Mucosa of stomach (tissue), 1 donor: Measurements from ENCODE around the gene TMEM171.

Experiments used
- H3K27me3 ChIP-seq: one replicate; pipeline ENCODE4 v1.7.0; 2013; ENCODE audit warnings: mild to moderate bottlenecking, low read length; ENCODE audit not compliant: control insufficient read depth, insufficient read depth
- H3K36me3 ChIP-seq: one replicate; pipeline ENCODE4 v1.7.0; 2013; ENCODE audit warnings: low read length; ENCODE audit not compliant: control insufficient read depth, insufficient read depth
- H3K4me1 ChIP-seq: one replicate; pipeline ENCODE4 v1.7.0; 2013; ENCODE audit warnings: mild to moderate bottlenecking, low read length; ENCODE audit not compliant: control insufficient read depth, insufficient read depth
- H3K4me3 ChIP-seq: one replicate; pipeline ENCODE4 v1.7.0; 2013; ENCODE audit warnings: low read length
- H3K9ac ChIP-seq: one replicate; pipeline ENCODE4 v1.7.0; 2013; ENCODE audit warnings: mild to moderate bottlenecking, low read length, moderate library complexity
- H3K9me3 ChIP-seq: one replicate; pipeline ENCODE4 v1.7.0; 2013; ENCODE audit warnings: mild to moderate bottlenecking, low read length, moderate library complexity; ENCODE audit not compliant: control insufficient read depth
- donor health status: Pancreatic carcinoma.

TMEM171 gene

DNA sequence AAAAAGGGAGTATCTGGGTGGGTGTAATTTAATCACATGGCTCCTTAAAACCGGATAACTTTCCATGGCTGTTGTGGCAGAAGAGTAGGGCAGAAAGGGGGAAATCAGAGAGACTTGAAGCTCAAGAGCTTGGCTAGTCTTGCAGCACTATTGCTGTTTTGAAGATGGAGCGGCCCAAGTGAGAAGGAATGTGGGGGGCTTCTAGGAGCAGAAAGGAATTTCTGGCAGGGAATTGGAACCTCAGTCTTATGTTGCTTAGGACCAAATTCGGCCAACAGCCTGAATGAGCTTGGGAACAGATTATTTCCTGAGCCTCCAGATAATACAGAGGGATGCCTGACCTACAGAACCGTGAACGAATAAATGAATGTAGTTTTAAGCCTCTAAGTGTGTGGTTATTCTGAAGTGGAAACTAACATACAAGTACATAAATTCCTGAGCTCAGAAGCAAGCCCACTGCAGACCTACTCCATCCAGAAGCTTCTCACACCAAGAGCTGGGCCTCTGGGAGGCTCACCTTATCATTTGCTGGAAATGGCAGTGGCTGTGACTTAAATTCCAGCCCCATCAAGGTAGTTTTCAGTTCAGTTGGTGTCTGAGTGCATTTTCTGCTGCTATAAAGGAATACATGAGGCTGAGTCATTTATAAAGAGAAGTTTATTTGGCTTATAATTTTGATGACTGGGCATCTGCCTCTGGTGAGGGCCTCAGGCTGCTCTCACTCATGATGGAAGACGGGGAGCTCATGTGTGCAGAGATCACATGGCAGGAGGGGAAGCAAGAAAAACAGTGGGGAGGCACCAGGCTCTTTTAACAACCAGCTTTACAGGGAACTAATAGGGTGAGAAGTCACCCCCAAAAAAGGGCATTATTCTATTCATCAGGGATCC, 37.3 kb downstream of the TMEM171 start:
- Histone ChIP-seq H3K27me3 (peaks cover 4% of the 10 kb centered on the region), H3K9me3 (no peaks in the 10 kb centered on the region), H3K4me1 (peaks cover under 1% of the 10 kb centered on the region), H3K9ac (no peak overlapping the region), H3K36me3 (no peaks in the 10 kb centered on the region), H3K4me3 (no peak overlapping the region)

DNA sequence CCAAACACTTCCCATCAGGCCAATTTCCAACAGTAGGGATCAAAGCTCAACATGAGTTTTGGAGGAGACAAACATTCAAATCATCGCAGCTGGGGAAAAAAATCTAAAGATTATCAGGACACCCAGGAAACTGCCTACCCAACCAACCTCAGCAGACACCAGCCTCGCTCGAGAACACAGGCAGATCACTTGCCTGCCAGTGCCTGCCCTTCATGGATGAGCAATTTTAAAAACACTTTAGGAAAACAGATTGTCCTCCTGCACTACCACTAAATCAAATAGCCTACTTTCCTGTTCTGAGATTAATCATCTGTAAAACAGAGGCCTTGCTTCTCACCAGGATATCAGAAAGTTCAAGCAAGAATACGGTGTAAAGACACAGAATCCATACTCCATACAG, 37.9 kb downstream of the TMEM171 start:
- H3K4me3 ChIP-seq: no peak overlapping the region
- no peaks in the 10 kb centered on the region for H3K9me3 ChIP-seq
- no peaks in the 10 kb centered on the region for H3K4me1 ChIP-seq
- H3K27me3 ChIP-seq: peaks cover 4% of the 10 kb centered on the region
- no peak overlapping the region for H3K9ac ChIP-seq
- no peaks in the 10 kb centered on the region for H3K36me3 ChIP-seq

DNA sequence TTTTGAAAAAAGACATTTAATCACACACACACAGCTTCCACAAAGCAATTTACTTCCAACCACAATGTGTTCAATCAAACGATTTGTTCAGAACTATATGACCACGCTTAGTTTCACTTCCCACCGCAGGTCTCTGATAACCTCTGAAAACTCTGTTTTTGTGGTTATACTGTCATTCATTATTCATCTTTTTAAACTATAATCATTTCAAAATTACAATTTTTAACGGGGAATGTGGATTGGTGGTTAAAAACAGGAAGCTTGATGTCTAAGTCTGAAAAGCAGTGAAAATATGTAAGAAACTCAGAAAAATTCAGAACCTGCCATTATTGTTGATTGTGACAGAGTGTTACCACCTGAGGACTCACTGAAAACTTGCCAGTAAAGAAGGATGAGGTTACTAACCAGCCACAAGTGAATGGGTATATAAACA, 39.9 kb downstream of the TMEM171 start:
- Histone ChIP-seq H3K9ac (no peak overlapping the region), H3K4me3 (no peak overlapping the region), H3K9me3 (no peaks in the 10 kb centered on the region), H3K4me1 (no peaks in the 10 kb centered on the region), H3K27me3 (peaks cover 4% of the 10 kb centered on the region), H3K36me3 (no peaks in the 10 kb centered on the region)

- H3K27me3 ChIP-seq: peaks cover 5% of the 10 kb centered on the region
- no peaks in the 10 kb centered on the region for H3K4me1 ChIP-seq
- no peak overlapping the region for H3K9ac ChIP-seq
- no peak overlapping the region for H3K4me3 ChIP-seq
- H3K36me3 ChIP-seq: no peaks in the 10 kb centered on the region
- no peaks in the 10 kb centered on the region for H3K9me3 ChIP-seq
These were observed 50.1 kb downstream of the TMEM171 start for GRCh38 chr5:73170522-73170921.

GRCh38 chr5:73171495-73171894, 51.1 kb downstream of the TMEM171 start:
- Histone ChIP-seq H3K27me3 (peaks cover 5% of the 10 kb centered on the region), H3K9me3 (no peaks in the 10 kb centered on the region), H3K36me3 (no peaks in the 10 kb centered on the region), H3K4me1 (no peaks in the 10 kb centered on the region), H3K9ac (no peak overlapping the region), H3K4me3 (no peak overlapping the region)

DNA sequence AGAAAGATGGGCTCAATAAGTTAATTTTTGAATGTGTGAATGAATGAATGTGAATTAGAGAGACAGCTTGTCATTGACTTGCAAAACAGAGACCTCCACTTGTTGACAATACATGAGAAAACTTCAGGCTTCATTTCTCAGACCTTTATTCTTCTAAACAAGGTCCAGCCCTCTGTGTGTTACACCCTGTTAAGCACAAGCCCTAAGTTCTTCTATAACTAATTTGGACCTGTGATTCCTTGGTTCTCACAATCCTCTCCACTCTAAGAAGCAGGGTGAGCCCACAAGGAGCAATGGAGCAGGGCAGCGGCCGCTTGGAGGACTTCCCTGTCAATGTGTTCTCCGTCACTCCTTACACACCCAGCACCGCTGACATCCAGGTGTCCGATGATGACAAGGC, 52.6 kb downstream of the TMEM171 start, which contains the start of gene TMEM174:
Gene TMEM174, plus strand, starts transcription at position 243 of the 400 bp plus-strand sequence. Its CDS starts 51 bp downstream, at position 294.
- H3K4me3 ChIP-seq: no peak within 1 kb of the TSS
- no peaks in the 10 kb centered on the region for H3K36me3 ChIP-seq
- no peak within 1 kb of the TSS for H3K9ac ChIP-seq
- H3K4me1 ChIP-seq: no peaks in the 10 kb centered on the region
- no peaks in the 10 kb centered on the region for H3K9me3 ChIP-seq
- H3K27me3 ChIP-seq: peaks cover 5% of the 10 kb centered on the region

DNA sequence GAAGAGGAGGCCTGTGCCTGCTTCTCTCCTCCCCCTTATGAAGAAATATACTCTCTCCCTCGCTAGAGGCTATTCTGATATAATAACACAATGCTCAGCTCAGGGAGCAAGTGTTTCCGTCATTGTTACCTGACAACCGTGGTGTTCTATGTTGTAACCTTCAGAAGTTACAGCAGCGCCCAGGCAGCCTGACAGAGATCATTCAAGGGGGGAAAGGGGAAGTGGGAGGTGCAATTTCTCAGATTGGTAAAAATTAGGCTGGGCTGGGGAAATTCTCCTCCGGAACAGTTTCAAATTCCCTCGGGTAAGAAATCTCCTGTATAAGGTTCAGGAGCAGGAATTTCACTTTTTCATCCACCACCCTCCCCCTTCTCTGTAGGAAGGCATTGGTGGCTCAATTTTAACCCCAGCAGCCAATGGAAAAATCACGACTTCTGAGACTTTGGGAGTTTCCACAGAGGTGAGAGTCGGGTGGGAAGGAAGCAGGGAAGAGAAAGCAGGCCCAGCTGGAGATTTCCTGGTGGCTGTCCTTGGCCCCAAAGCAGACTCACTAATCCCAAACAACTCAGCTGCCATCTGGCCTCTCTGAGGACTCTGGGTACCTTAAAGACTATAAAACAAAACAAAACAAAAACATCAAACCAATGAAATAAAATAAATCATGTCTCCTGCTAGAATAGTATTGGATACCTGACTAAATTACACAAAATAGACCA, 53.9 kb downstream of the TMEM171 start:
- peaks cover 5% of the 10 kb centered on the region for H3K27me3 ChIP-seq
- no peaks in the 10 kb centered on the region for H3K4me1 ChIP-seq
- no peak overlapping the region for H3K4me3 ChIP-seq

DNA sequence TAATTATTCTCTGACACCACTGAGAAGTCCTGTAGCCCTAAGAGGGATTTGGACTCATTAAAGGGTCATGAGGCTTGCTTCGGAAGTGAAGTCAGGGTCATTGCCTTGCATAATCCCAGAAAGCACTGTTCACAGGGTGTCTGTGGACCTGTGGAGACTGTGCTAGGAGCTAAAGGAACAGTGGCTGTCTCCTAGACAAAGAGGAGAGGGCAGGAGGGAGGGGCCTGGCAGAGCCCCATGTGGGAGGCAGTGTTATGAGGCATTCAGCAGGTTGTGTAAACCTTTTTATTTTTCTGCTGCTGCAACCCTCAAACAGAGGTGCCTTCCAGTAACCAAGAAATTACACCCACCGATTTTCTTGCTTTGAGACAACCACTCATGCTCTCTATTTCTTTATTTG, 55.9 kb downstream of the TMEM171 start:
- no peaks in the 10 kb centered on the region for H3K9me3 ChIP-seq
- H3K4me1 ChIP-seq: no peaks in the 10 kb centered on the region
- H3K36me3 ChIP-seq: no peaks in the 10 kb centered on the region
- no peak overlapping the region for H3K4me3 ChIP-seq
- H3K9ac ChIP-seq: no peak overlapping the region
- peaks cover 5% of the 10 kb centered on the region for H3K27me3 ChIP-seq

More for the DNA sequence above, 53.9 kb downstream of the TMEM171 start:
- Histone ChIP-seq H3K9me3 (no peaks in the 10 kb centered on the region), H3K36me3 (no peaks in the 10 kb centered on the region), H3K9ac (no peak overlapping the region)

DNA sequence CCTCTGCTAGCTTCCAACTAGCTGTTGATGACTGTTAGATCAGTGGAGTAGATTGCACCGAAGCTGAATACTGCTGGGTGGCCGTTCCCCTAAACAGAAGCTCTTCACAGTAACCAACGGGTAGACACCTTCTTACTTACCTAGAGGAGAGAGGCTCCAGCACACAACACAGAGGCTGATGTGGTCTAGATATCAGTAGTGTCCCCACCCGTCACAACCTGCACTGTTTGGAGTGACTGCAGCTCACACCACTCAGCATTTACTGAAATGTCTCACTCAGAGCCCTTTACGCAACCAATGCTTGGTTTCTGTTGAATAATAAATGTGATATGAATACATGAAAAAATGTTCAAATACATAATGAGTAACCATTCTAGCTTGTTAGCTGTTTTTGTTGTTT, 57.9 kb downstream of the TMEM171 start:
- H3K9me3 ChIP-seq: no peaks in the 10 kb centered on the region
- H3K27me3 ChIP-seq: no peaks in the 10 kb centered on the region
- no peak overlapping the region for H3K9ac ChIP-seq

DNA sequence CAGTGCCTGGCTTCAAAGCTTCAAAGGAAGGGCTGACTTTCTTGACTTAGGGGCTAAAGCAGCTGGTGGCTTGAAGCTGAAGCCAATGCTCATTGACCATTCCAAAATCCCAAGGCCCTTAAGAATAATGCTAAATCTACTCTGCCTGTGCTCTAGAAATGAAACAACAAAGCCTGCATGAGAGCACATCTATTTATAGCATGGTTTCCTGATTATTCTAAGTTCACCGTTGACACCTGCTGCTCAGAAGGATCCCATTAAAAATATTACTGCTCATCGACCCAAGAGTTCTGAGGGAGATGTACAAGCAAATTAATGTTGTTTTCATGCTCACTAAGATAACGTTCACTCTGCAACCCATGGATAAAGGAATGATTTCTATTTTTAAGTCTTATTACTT, 59.4 kb downstream of the TMEM171 start:
- H3K4me1 ChIP-seq: peaks cover 8% of the 10 kb centered on the region
- H3K4me3 ChIP-seq: no peak overlapping the region
- no peaks in the 10 kb centered on the region for H3K36me3 ChIP-seq
- H3K9ac ChIP-seq: no peak overlapping the region
- no peaks in the 10 kb centered on the region for H3K9me3 ChIP-seq
- H3K27me3 ChIP-seq: no peaks in the 10 kb centered on the region

More for the DNA sequence above, 57.9 kb downstream of the TMEM171 start:
- no peaks in the 10 kb centered on the region for H3K4me1 ChIP-seq
- no peak overlapping the region for H3K4me3 ChIP-seq
- H3K36me3 ChIP-seq: no peaks in the 10 kb centered on the region

GRCh38 chr5:73180566-73180965, 60.2 kb downstream of the TMEM171 start:
- no peak overlapping the region for H3K4me3 ChIP-seq
- H3K36me3 ChIP-seq: no peaks in the 10 kb centered on the region
- peaks cover 8% of the 10 kb centered on the region for H3K4me1 ChIP-seq
- H3K9me3 ChIP-seq: no peaks in the 10 kb centered on the region
- no peaks in the 10 kb centered on the region for H3K27me3 ChIP-seq
- H3K9ac ChIP-seq: no peak overlapping the region
